Left hindlimb (tissue), 1 donor: ENCODE measurements around the gene CFI.

Experiments used
- DNase-seq: peaks from one replicate; pipeline ENCODE4 v3.0.0-alpha.2; 2018

Gene CFI

DNA sequence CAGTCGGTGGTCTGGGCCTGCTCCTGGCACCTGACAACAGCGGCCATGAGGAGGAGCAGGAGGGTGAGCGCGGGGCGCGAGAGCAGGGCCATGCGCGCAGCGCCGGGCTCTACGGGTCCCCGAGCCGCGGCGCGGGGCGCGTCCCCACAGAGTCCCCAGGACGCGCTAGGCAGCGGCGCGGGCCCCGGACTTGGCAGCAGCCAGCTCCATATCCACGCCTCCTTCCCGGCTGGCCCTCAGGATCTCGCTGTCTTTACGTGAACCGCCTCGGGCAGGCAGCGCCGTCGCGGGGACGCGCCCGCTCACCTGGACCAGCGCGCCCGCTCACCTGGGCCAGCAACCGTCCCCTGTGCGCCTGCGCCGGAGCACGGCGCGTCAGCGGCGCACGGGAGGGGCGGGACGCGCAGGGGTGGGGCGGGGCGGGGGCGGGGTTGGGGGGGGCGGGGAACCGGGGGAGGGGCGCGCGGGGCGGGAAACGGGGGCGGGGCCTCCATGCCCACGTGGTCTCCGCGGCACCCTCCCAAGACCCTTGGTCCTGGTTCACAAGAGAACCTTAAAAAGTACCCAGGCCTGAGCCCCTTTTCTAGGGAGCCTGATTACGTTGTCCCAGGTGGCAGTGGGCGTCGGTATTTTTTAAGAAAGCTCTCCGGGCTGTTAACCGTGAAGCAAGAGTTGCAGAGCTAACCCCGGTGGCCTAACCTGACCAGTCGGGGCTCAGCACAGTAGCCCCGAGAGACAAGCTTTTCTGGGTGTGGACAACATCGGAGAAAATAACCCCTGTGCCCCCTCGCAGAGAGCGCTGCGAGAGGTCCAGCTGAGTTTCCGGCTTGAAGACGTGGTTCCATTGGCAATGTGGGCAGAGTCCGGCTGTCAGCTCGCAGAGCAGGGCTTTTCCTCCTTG, 71.8 kb downstream of the CFI start, which contains the start of gene PLA2G12A:
Gene PLA2G12A (minus strand): TSS at position 353 of the 901 bp plus-strand sequence. CDS start 261 bp downstream, at position 92.
- DNase-seq, result peak; percentile 82

DNA sequence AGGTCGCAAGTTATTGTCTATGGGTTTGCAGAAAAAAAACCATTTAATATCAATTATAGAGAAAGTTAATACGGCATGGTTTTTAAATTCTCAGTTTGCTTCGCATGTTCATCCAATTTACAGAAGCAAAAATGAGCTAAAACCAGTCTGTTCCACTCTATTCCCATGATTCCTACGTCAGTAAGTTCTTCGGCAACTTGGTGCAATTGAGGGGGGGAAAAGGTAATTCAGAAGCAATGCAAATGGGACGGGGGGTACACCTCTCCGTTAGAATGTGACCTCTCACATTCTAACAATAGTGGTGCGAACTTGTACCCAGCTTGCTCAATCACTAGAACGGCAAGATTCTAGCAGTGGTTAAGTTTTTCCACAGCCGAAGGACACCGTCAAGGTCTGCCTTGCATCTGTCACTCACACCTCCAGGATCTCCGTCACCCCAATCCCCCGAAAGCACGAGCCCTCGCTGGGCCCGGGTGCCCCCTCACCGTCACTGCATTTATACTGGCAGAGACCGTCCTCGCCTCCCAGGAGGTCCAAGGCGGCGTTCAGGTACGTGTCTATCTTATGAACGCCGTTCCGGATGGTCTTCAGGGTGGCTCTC, 72.6 kb downstream of the CFI start:
- no peak for DNase-seq

DNA sequence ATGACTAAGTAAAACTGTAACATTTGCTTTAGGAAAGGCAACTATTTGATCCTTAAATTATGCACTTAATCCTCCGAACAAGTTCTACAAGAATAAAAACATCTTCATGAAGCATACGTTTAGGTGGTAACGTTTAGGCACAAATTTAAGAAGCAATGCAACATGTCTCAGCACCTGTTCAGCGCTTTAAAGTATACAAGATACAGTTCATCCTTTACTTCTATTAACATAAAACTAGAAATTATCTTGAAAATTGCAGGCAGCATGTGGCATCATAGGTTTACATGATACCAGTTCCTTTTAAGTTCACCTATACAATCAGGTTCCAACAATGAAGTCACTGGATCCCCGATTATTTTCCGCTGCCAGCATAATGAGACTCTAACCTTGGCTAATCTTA, 73.4 kb downstream of the CFI start:
- no peak for DNase-seq

- no peak for DNase-seq
Observed at GRCh38 chr4:109723110-109723509, 78.7 kb downstream of the CFI start.

GRCh38 chr4:109722357-109722756, 79.4 kb downstream of the CFI start:
- DNase-seq, result no peak

GRCh38 chr4:109721033-109721432, 80.8 kb downstream of the CFI start:
- DNase-seq, result no peak

DNA sequence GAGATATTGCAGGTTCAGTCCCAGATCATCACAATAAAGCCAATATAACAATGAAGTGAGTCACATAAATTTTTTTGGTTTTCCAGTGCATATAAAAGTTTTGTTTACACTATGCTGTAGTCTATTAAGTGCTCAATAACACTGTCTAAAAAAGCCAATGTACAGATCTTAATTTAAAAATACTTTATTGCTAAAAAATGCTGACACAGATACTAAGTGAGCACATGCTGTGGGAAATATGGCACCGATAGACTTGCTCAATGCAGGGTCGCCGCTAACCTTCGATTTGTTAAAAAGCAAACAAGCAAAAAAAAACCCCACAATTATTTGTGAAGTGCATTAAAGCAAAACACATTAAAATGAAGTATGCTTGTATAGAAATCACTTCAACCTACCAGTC, 82.2 kb downstream of the CFI start:
- DNase-seq, result no peak

DNA sequence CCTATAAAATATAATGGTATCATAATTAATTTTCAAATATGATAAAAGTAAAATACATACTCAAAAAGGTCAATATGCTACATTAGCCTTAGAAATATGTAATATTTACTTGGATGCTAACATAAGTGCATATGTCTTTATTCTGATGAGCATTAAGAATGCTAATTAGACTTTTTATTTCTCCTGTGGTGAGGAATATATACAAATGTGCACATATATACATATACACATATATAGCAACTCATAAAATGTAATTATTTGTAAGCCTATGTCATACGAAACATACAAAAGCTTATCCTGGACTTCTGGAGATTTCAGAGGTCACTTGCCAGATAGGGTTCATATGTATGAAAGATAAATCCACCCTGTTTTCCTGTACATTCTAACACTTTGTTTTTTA, 83.0 kb downstream of the CFI start:
- no peak for DNase-seq

GRCh38 chr4:109713500-109713899, 88.3 kb downstream of the CFI start:
- DNase-seq, result no peak

GRCh38 chr4:109708990-109709389, 92.8 kb downstream of the CFI start:
- DNase-seq, result no peak

DNA sequence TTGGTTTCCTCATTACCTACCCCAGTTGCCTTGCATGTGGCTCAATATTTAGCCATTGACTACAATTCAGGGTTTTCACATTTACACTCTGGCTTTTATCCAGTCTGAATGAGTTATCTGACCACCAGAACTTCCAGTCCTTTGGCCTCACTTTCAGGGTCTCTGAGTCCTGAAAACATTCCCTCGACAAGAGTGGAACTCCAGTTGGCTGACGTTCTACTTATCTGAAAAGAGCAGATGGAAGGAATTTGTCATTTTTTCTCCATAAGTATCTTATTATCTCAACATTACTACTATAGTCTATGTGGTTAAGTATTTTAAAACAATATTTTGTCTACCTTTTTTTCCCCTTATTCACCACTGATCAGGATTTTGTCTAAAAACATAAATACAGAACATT, 93.4 kb downstream of the CFI start:
- DNase-seq, result no peak

DNA sequence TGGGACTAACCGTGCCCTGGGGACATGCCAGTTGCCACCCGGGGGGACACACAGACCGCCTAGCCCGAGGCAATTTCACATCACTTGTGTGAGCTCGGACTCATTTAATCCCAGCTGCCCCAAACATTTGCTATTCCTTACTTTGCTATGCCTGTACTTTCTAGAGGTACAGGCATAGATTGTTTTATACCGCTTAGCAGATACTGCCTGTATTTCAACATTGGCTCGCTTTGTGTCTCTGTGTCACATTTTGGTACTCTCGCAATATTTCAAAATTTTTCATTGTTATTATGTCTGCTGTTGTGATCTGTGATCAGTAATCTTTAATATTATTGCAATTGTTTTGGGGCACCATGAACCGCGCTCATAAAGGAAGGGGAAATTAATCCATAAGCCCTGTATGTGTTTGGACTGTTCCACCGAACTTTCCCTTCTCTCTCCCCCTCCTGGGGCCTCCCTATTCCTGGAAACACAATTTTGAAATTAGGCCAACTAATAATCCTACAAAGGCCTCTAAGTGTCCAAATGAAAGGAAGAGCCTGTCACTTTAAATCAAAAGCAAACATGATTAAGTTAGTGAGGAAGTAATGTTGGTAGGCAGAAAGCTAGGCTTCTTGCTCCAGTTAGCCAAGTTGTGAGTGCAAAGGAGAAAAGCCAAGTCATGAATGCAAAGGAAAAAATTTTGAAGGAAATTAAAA, 98.0 kb downstream of the CFI start:
- no peak for DNase-seq

DNA sequence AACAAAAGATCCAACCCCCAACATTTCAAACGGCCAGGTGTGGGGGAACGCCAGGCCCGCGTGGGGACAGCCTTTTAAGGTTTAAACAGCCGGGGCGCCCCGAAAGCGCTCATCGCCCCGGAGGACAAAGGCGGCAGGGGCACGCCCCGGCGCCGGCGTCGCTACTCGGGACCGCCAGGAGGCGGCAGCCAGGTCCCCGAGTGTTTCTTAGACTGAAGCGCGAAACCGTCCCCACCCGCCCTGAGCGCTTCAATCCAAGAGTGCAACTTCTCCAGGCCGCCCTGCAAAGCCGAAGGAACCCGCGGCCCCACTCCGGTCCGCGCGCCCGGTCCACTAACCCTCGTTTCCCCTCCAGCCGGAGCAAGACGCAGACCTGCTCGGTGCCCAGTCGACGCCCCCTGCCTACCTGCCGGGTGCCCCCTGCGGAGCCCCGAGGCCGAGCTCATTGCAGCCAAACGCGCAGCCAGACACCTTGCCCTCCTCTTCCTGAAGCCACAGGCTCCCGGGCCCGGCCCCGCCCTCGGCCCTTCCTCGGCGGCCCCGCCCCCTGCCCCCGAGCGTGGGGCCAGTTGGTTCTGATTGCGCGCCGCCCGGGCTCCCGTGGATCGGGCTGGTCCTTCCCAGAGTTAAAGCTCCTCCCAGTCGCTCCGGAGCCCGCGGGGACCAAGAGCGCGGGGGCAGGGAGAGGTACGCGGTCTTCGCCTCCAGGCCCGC, 98.7 kb downstream of the CFI start, which contains the start of gene CASP6:
Gene CASP6 (minus strand): TSS at position 496 of the 714 bp plus-strand sequence. CDS start 50 bp downstream, at position 446.
- DNase-seq, result peak; percentile 84

DNA sequence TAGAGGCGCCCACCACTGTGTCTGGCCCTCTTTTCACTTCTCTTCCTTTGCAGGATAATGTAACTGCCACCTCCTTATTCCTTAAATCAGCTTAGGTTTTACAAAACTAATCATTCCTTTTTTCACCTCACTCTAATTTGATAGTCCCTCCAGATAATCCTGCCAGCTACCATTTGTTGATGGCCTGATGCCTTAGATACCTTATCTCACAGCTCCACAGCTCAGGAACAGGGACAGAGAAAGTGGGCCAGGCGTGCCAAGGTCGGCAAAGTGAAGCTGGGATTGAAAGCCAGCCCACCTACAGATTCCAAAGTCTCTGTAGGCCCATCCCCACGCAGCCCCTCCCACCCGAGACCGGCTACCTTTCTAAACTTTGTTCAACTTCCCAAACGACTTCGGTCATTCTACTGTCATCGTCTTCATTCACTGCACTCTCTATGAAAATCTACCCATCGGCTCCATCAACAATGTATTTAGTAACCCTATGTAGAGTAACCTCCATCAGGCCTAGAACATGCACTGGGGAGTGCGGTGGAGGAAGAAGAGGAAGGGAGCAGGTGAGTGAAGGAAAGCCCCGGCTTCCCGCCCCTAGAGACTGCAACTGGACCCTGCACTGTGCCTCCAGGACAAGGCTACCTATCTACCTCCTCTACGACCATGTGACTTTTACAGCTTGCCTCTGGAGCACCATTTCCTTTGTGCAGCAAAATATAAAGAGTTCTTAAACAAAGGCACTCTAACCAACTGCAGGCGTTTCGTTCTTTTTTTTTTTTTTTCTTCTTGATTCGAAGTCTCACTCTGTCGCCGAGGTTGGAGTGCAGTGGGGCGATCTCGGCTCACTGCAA, 100.0 kb downstream of the CFI start:
- no peak for DNase-seq

- DNase-seq, result no peak
Observed at GRCh38 chr4:109699553-109700225, 102.1 kb downstream of the CFI start.

GRCh38 chr4:109698656-109699055, 103.1 kb downstream of the CFI start:
- DNase-seq, result no peak

DNA sequence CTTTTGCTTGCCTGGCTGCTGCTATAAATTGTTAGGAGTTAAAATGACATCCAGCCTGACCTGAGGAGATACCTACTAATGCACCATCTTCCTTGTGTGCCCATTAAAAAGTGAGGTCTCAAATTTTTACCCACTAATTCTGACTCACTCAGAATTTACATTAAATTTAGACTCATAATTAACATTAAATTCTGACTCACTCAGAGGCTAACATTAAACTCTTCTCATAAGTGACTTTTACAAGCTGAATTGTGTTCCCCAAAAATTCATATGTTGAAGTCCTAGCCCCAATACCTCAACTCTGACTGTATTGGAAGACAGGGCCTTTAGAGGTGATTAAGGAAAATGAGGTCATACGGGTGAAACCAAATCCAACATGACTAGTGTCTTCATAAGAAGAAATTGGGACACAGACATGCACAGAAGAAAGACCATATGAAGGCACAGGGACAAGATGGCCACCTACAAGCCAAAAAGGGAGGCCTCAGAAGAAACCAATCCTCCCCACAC, 110.3 kb downstream of the CFI start:
- DNase-seq, result no peak
